Upper lobe of right lung (tissue), 1 donor: ENCODE measurements around the gene CUEDC1. TPM values are rescaled to one million over a fixed set of nuclear protein-coding genes. Genes with fewer than 3 reads are reported as not detected.

Experiments
- ATAC-seq: fragments of 200-7000 bp; cut with Tn5 transposase; one replicate; pipeline ENCODE4 v1.9.1; 2020; ENCODE audit warnings: mild to moderate bottlenecking, moderate library complexity
- DNase-seq: peaks from one replicate; pipeline ENCODE4 v3.0.0-alpha.2; 2020
- H3K27ac ChIP-seq: fragments of 200-600 bp; one replicate; pipeline ENCODE4 v1.8.0; 2022
- H3K27me3 ChIP-seq: fragments of 200-600 bp; one replicate; pipeline ENCODE4 v1.8.0; 2022; ENCODE audit warnings: mild to moderate bottlenecking
- H3K36me3 ChIP-seq: fragments of 200-600 bp; one replicate; pipeline ENCODE4 v1.8.0; 2022
- H3K4me1 ChIP-seq: fragments of 200-600 bp; one replicate; pipeline ENCODE4 v1.8.0; 2022
- H3K4me3 ChIP-seq: fragments of 200-600 bp; one replicate; pipeline ENCODE4 v1.8.0; 2022; ENCODE audit warnings: mild to moderate bottlenecking
- H3K9me3 ChIP-seq: fragments of 200-600 bp; one replicate; pipeline ENCODE4 v1.8.0; 2022
- intact Hi-C: fragments of 100-400 bp; cut with DNase I; formaldehyde crosslinking; loops from one replicate; pipeline ENCODE4 v1.11.0; 2022
- total RNA-seq: library from RNA; stranded (reverse); fragmentation: NEBNext Ultra II Directional; extraction: Animal tissue kit (Norgen Biotek cat#: 25700); gene quantifications from one replicate; pipeline ENCODE4 v1.2.1, GENCODE V29; 2021
- TF ChIP-seq, protein P1 (sequence below): fragments of 200-600 bp; IDR thresholded peaks from one replicate; pipeline ENCODE4 v1.8.0; 2022; ENCODE audit warnings: antibody characterized with exemption
- donor health status: DM: no; HTN: yes; CAD: no; lungs with severe emphysema.

The CUEDC1 gene
- total RNA-seq, 1 donor from 2014 or later: 41.9 TPM

DNA sequence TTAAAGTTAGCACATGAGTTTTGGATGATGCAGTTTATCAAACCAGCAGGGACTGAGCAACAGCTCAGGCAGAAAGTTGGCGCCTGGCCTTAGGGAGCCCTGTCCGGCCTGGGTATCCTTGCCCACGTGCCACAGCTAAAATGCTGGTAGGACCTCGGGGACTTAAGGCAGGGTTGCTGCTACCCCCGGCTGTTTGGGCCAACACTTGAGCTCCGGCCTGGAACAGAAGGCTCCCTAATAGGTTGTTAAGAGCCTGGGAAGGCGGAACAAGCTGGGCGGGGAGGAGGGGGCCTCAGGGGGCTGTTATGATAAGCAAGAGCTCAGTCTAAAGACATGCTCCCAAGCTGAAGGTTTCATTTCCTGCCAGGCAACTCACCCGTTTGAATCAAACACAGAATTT lies 39.7 kb downstream of the CUEDC1 start:
- no peak overlapping the region for H3K4me3 ChIP-seq
- intact Hi-C loops: no loop called here
- H3K4me1 ChIP-seq: peaks cover 45% of the 10 kb centered on the region
- DNase-seq: no peak
- H3K27me3 ChIP-seq: no peaks in the 10 kb centered on the region
- H3K9me3 ChIP-seq: no peaks in the 10 kb centered on the region
- peak; percentile 27 for ATAC-seq
- no peaks in the 10 kb centered on the region for H3K36me3 ChIP-seq
- TF ChIP-seq, protein P1, sequence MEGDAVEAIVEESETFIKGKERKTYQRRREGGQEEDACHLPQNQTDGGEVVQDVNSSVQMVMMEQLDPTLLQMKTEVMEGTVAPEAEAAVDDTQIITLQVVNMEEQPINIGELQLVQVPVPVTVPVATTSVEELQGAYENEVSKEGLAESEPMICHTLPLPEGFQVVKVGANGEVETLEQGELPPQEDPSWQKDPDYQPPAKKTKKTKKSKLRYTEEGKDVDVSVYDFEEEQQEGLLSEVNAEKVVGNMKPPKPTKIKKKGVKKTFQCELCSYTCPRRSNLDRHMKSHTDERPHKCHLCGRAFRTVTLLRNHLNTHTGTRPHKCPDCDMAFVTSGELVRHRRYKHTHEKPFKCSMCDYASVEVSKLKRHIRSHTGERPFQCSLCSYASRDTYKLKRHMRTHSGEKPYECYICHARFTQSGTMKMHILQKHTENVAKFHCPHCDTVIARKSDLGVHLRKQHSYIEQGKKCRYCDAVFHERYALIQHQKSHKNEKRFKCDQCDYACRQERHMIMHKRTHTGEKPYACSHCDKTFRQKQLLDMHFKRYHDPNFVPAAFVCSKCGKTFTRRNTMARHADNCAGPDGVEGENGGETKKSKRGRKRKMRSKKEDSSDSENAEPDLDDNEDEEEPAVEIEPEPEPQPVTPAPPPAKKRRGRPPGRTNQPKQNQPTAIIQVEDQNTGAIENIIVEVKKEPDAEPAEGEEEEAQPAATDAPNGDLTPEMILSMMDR: no peak
- no peak overlapping the region for H3K27ac ChIP-seq

DNA sequence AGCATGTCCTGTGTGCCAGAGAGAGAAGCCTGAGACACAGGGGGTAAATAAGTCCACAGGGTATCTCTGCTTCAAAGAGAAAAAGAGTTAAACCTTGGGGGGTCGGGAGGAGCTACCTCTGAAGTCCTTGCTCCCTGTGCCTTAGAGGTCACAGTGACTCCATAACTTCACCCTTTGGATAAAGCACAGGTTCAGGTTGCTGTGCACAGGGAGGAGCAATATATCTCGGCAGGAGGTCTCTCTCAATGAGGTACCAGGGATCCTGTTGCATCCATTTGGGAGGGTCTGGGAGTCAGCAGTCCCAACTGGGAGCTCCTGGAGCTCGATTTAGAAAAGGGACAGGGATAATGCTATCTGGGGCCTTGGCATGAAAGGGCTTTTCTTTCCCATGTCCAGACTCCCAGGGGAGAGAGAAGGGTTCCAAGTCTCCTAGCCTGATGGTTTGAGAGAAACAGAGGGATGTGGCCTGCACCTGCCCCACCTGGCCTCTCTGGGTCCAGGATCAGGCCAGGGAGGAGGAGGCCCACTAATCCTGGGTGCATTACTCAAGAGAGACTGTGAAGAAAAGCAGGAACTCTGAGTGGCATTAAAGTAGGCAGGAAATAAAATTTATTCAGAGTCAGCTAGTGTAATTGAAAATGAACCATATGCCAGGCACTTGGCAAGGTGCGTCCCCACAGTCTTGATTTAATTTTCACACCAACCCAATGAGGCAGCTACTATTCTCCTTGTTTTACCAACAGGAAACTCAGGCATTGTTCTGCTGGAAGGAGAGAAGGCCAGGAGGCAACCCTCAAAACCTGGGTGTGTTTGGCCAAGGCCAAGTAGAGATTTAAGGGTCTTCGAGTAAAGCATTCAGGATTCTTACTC lies 40.7 kb downstream of the CUEDC1 start:
- peaks cover 45% of the 10 kb centered on the region for H3K4me1 ChIP-seq
- H3K4me3 ChIP-seq: no peak overlapping the region
- no peaks in the 10 kb centered on the region for H3K9me3 ChIP-seq
- H3K27me3 ChIP-seq: no peaks in the 10 kb centered on the region
- intact Hi-C loops: no loop called here
- TF ChIP-seq, protein P1: no peak
- H3K36me3 ChIP-seq: no peaks in the 10 kb centered on the region
- H3K27ac ChIP-seq: peak overlapping the region; percentile 33
- ATAC-seq (no peak), DNase-seq (no peak)

DNA sequence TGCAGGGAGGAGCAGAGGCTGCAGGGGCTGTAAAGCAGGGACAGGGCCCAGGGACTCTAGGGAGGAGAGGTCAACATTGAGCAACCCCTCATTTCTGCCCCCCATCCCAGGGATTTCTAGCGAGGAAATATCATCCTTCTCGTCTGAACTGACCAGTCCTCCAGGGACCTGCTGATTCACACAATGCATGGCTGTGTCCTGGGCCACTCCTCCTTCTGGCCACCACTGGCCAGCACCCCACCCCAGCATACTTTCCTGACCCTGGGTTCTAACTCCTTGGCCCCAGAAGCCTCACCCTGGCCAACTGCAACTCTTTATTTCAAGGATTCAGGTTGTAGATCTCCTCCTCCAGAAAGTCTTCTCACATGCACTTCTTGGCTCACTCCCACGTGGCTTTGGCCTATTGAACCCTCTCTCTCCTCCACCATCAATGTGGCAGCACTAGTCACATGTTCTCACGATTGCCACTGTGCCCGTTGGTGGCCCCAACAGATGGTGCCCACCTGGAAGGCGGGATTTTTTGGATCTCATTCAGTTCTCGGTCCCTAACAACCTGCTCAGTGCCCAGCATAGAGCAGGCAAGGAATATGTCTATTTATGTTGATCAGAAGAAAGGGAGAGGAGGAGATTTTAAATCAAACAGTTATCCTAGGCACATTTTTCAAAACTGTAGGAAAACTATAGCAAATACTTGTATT lies 41.5 kb downstream of the CUEDC1 start:
- intact Hi-C loops: no loop called here
- Histone ChIP-seq H3K27ac (no peak overlapping the region), H3K36me3 (no peaks in the 10 kb centered on the region), H3K9me3 (no peaks in the 10 kb centered on the region), H3K4me1 (peaks cover 44% of the 10 kb centered on the region), H3K27me3 (no peaks in the 10 kb centered on the region), H3K4me3 (no peak overlapping the region)
- DNase-seq: no peak
- ATAC-seq: no peak
- TF ChIP-seq, protein P1: no peak

DNA sequence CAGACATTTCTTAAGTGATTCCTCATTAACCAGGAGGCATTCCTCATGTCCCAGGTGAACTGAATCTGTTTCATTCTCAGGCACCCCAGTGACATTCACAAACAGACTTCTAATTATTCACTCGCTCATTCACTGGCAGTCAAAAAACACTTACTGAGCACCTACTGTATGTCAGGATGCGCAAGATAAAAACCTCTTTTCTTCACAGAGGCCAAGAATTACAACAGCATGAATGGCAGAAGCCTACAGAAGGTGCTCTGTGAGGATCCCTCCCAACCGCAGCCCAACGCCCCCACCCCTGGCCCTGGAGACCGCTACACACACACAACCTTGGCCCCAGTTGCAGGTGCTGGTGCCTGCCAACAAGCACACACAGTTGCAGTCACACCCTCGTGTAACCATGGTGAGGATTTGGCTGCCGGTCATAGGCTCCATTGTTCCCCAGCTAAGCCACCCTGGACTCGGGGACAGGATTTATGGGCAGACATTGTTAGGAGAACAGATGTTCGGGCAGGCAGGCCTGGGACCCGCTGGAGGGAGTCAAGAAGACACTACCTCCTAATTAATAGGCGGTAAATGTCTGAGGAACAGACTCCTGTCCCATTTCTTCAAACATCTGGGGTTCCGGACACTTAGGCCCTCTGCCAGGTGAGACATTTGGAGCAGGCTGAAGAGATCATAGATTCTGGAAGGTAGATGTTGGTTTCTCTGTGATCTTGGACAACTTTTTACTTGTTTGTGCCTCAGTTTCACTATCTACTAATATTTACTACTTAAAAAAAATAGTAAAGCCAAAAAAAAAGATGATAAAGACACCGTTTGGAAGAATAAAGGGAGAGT lies 43.2 kb downstream of the CUEDC1 start:
- H3K9me3 ChIP-seq: no peaks in the 10 kb centered on the region
- no peaks in the 10 kb centered on the region for H3K36me3 ChIP-seq
- intact Hi-C loops: no loop called here
- H3K27ac ChIP-seq: peak overlapping the region; percentile 68
- TF ChIP-seq, protein P1: no peak
- ATAC-seq (peak; percentile 82), DNase-seq (peak; percentile 89)
- no peaks in the 10 kb centered on the region for H3K27me3 ChIP-seq
- peaks cover 27% of the 10 kb centered on the region for H3K4me1 ChIP-seq
- no peak overlapping the region for H3K4me3 ChIP-seq

DNA sequence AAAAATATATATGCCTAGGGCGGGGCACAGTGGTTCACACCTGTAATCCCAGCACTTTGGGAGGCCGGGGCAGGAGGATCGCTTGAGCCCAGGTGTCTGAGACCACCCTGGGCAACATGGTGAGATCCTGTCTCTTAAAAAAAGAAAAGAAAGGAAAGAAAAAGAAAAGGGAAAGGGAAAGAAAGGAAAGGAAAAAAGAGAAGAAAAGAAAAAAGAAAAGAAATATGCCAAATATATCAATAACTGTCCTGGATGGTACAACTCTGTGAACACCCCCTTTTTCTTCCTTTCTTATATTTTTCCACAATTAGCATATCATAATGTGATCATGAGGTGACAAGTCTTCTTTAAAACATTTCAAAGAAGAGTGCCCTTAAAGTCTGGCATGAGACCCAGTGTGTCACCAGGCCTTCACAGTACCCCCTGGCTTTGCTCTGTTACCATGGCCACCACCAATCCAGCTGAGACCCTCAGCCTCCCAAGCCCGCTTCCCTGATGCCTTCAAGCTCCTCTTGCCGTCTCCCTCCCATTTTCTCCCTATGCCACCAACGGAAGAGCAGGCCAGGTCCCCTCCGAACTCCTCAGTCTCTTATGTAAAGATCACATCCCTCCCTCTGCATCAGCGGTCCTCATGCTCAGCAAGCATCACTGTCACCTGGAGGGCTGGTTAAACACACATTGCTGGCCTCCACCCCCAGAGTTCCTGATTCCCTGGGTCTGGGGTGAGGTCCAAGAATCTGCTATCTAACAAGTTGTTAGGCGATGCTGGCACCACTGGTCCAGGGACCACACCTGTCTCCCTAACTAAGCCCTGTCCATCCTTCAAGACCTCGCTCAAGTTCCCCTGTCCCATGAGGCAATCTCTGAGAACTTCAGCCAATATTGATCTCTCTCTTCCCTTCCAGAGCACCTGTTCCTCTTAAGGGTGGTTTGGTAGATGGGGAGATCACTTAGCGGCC lies 44.5 kb downstream of the CUEDC1 start:
- Histone ChIP-seq H3K27me3 (no peaks in the 10 kb centered on the region), H3K4me1 (peaks cover 27% of the 10 kb centered on the region), H3K9me3 (no peaks in the 10 kb centered on the region), H3K27ac (no peak overlapping the region), H3K36me3 (no peaks in the 10 kb centered on the region), H3K4me3 (no peak overlapping the region)
- TF ChIP-seq, protein P1: no peak
- DNase-seq (no peak), ATAC-seq (no peak)
- intact Hi-C loops: no loop called here
